Measurements from ENCODE around the gene TENM4. TPM values are rescaled to one million over a fixed set of nuclear protein-coding genes. Genes with fewer than 3 reads are reported as not detected.

The TENM4 gene
- total RNA-seq, 2 donors from 2014 or later = 68.2 to 130 TPM

- Mint-ChIP-seq H3K27me3 (ENCODE audit: insufficient read depth) (no peaks in the 10 kb centered on the region), H3K4me1 (peaks cover 11% of the 10 kb centered on the region), H3K4me3 (no peak overlapping the region), H3K36me3 (ENCODE audit: low read depth) (peaks cover 15% of the 10 kb centered on the region), H3K27ac (no peak overlapping the region), H3K9me3 (no peaks in the 10 kb centered on the region)
- TF ChIP-seq CTCF (conservative IDR thresholded peaks at IDR 0.05) = no peak
- no peak for DNase-seq
- H3K27ac ChIP-seq (ENCODE audit: low read depth, low read length) = no peak overlapping the region
- H3K4me1 ChIP-seq (ENCODE audit: control insufficient read depth, insufficient read depth, low read length) = peaks cover 5% of the 10 kb centered on the region
- no peaks in the 10 kb centered on the region for H3K27me3 ChIP-seq (ENCODE audit: control insufficient read depth, insufficient read depth, low read length, poor library complexity, severe bottlenecking)
- 97 to 100% methylated on average over 1 of the region's 1 CpG for WGBS, 2 experiments (ENCODE audit: insufficient coverage in 1 of 2, insufficient read length in 1 of 2)
- H3K4me3 ChIP-seq (ENCODE audit: low read length) = no peak overlapping the region
- H3K9me3 ChIP-seq (ENCODE audit: control insufficient read depth, low read length) = no peaks in the 10 kb centered on the region
- no peak overlapping the region for H3K9ac ChIP-seq (ENCODE audit: extremely low read depth, low read length, poor library complexity, severe bottlenecking)
- no peaks in the 10 kb centered on the region for H3K36me3 ChIP-seq (ENCODE audit: control insufficient read depth, insufficient read depth, low read length)
Observed at GRCh38 chr11:78898266-78898775, 542.5 kb downstream of the TENM4 start.

GRCh38 chr11:78893996-78894395 is 546.8 kb downstream of the TENM4 start:
- H3K4me1 Mint-ChIP-seq = no peaks in the 10 kb centered on the region
- Histone ChIP-seq H3K9ac (ENCODE audit: extremely low read depth, low read length, poor library complexity, severe bottlenecking) (no peak overlapping the region), H3K4me3 (ENCODE audit: low read length) (no peak overlapping the region), H3K27ac (ENCODE audit: low read depth, low read length) (no peak overlapping the region), H3K4me1 (ENCODE audit: control insufficient read depth, insufficient read depth, low read length) (no peaks in the 10 kb centered on the region), H3K27me3 (ENCODE audit: control insufficient read depth, insufficient read depth, low read length, poor library complexity, severe bottlenecking) (no peaks in the 10 kb centered on the region), H3K36me3 (ENCODE audit: control insufficient read depth, insufficient read depth, low read length) (no peaks in the 10 kb centered on the region), H3K9me3 (ENCODE audit: control insufficient read depth, low read length) (no peaks in the 10 kb centered on the region)
- H3K27me3 Mint-ChIP-seq (ENCODE audit: insufficient read depth) = no peaks in the 10 kb centered on the region
- TF ChIP-seq CTCF (conservative IDR thresholded peaks at IDR 0.05) = no peak
- no peak overlapping the region for H3K27ac Mint-ChIP-seq
- no peak overlapping the region for H3K4me3 Mint-ChIP-seq
- no peaks in the 10 kb centered on the region for H3K9me3 Mint-ChIP-seq
- DNase-seq = no peak
- peaks cover 22% of the 10 kb centered on the region for H3K36me3 Mint-ChIP-seq (ENCODE audit: low read depth)
- 89 to 95% methylated on average over 1 to 2 of the region's 2 CpGs for WGBS, 2 experiments (ENCODE audit: insufficient coverage in 1 of 2, insufficient read length in 1 of 2)

- Histone ChIP-seq H3K27me3 (ENCODE audit: control insufficient read depth, insufficient read depth, low read length, poor library complexity, severe bottlenecking) (no peaks in the 10 kb centered on the region), H3K4me3 (ENCODE audit: low read length) (no peak overlapping the region), H3K9me3 (ENCODE audit: control insufficient read depth, low read length) (no peaks in the 10 kb centered on the region), H3K4me1 (ENCODE audit: control insufficient read depth, insufficient read depth, low read length) (no peaks in the 10 kb centered on the region), H3K9ac (ENCODE audit: extremely low read depth, low read length, poor library complexity, severe bottlenecking) (no peak overlapping the region), H3K27ac (ENCODE audit: low read depth, low read length) (no peak overlapping the region), H3K36me3 (ENCODE audit: control insufficient read depth, insufficient read depth, low read length) (no peaks in the 10 kb centered on the region)
- no peaks in the 10 kb centered on the region for H3K9me3 Mint-ChIP-seq
- WGBS, 2 experiments (ENCODE audit: insufficient coverage in 1 of 2, insufficient read length in 1 of 2) = 93 to 100% methylated on average over 11 to 12 of the region's 12 CpGs
- H3K4me3 Mint-ChIP-seq = no peak overlapping the region
- no peaks in the 10 kb centered on the region for H3K27me3 Mint-ChIP-seq (ENCODE audit: insufficient read depth)
- no peak overlapping the region for H3K27ac Mint-ChIP-seq
- no peak for TF ChIP-seq CTCF (conservative IDR thresholded peaks at IDR 0.05)
- no peak for DNase-seq
- peaks cover 45% of the 10 kb centered on the region for H3K36me3 Mint-ChIP-seq (ENCODE audit: low read depth)
- H3K4me1 Mint-ChIP-seq = no peaks in the 10 kb centered on the region
Observed at GRCh38 chr11:78889698-78890097, 551.1 kb downstream of the TENM4 start.

Measured in endodermal cell (in vitro differentiated cells).